HTERT RPE-1 (cell line): ENCODE results near the gene OR13J1.
"Not testable (repeated sequence)": the region's sequence is repeated elsewhere in the genome, so short reads cannot be mapped to it uniquely, and the experiment has no call there.

Experiments
- in situ Hi-C: fragments of 300-500 bp; cut with MboI; formaldehyde crosslinking; loops from 4 replicates; pipeline ENCODE4 v1.14.3; 2020; ENCODE audit warnings: low sequenced_read_pairs

The OR13J1 gene

GRCh38 chr9:35905051-35905781, 35.0 kb upstream of the OR13J1 start:
- in situ Hi-C loops: no loop called here

- in situ Hi-C loops: no loop called here
Measured at GRCh38 chr9:35904338-35904737, 34.1 kb upstream of the OR13J1 start.

- in situ Hi-C loops: no loop called here
Measured at GRCh38 chr9:35903049-35903448, 32.8 kb upstream of the OR13J1 start.

- in situ Hi-C loops: no loop called here
Measured at GRCh38 chr9:35899021-35899420, 28.8 kb upstream of the OR13J1 start.

GRCh38 chr9:35898337-35898736, 28.1 kb upstream of the OR13J1 start:
- in situ Hi-C loops: no loop called here

GRCh38 chr9:35897376-35898099, 27.3 kb upstream of the OR13J1 start:
- in situ Hi-C loops: not testable (repeated sequence)

- in situ Hi-C loops: no loop called here
Measured at GRCh38 chr9:35896570-35896969, 26.4 kb upstream of the OR13J1 start.

GRCh38 chr9:35892051-35892450, 21.9 kb upstream of the OR13J1 start:
- in situ Hi-C loops: no loop called here

GRCh38 chr9:35891646-35892045, 21.4 kb upstream of the OR13J1 start:
- in situ Hi-C loops: no loop called here

- in situ Hi-C loops: not testable (repeated sequence)
Measured at GRCh38 chr9:35884908-35885307, 14.7 kb upstream of the OR13J1 start.

- in situ Hi-C loops: no loop called here
Measured at GRCh38 chr9:35882996-35883395, 12.8 kb upstream of the OR13J1 start.

GRCh38 chr9:35882263-35882848, 12.2 kb upstream of the OR13J1 start:
- in situ Hi-C loops: no loop called here

GRCh38 chr9:35872505-35872904, 2.3 kb upstream of the OR13J1 start:
- in situ Hi-C loops: no loop called here

- in situ Hi-C loops: no loop called here
Measured at GRCh38 chr9:35871545-35871944, 1.3 kb upstream of the OR13J1 start.

- in situ Hi-C loops: no loop called here
Measured at GRCh38 chr9:35869621-35870216, 482 bp downstream of the OR13J1 start.

- in situ Hi-C loops: no loop called here
Measured at GRCh38 chr9:35868933-35869332, 1.3 kb downstream of the OR13J1 start.

GRCh38 chr9:35867538-35867937, 2.7 kb downstream of the OR13J1 start:
- in situ Hi-C loops: no loop called here

- in situ Hi-C loops: no loop called here
Measured at GRCh38 chr9:35864695-35865255, 5.4 kb downstream of the OR13J1 start.

- in situ Hi-C loops: no loop called here
Measured at GRCh38 chr9:35863583-35863982, 6.6 kb downstream of the OR13J1 start.

GRCh38 chr9:35862328-35862727, 7.9 kb downstream of the OR13J1 start:
- in situ Hi-C loops: no loop called here

- in situ Hi-C loops: no loop called here
Measured at GRCh38 chr9:35861161-35861897, 8.9 kb downstream of the OR13J1 start.
